NCI-H510A (cell line): ENCODE data around the gene PXYLP1.
"Not testable (repeated sequence)": the region's sequence is repeated elsewhere in the genome, so short reads cannot be mapped to it uniquely, and the experiment has no call there.

Experiments used
- DNase-seq: peaks from one replicate; lab custom pipeline; 2025; lab: John Stamatoyannopoulos, UW

Gene PXYLP1, protein sequence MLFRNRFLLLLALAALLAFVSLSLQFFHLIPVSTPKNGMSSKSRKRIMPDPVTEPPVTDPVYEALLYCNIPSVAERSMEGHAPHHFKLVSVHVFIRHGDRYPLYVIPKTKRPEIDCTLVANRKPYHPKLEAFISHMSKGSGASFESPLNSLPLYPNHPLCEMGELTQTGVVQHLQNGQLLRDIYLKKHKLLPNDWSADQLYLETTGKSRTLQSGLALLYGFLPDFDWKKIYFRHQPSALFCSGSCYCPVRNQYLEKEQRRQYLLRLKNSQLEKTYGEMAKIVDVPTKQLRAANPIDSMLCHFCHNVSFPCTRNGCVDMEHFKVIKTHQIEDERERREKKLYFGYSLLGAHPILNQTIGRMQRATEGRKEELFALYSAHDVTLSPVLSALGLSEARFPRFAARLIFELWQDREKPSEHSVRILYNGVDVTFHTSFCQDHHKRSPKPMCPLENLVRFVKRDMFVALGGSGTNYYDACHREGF

DNA sequence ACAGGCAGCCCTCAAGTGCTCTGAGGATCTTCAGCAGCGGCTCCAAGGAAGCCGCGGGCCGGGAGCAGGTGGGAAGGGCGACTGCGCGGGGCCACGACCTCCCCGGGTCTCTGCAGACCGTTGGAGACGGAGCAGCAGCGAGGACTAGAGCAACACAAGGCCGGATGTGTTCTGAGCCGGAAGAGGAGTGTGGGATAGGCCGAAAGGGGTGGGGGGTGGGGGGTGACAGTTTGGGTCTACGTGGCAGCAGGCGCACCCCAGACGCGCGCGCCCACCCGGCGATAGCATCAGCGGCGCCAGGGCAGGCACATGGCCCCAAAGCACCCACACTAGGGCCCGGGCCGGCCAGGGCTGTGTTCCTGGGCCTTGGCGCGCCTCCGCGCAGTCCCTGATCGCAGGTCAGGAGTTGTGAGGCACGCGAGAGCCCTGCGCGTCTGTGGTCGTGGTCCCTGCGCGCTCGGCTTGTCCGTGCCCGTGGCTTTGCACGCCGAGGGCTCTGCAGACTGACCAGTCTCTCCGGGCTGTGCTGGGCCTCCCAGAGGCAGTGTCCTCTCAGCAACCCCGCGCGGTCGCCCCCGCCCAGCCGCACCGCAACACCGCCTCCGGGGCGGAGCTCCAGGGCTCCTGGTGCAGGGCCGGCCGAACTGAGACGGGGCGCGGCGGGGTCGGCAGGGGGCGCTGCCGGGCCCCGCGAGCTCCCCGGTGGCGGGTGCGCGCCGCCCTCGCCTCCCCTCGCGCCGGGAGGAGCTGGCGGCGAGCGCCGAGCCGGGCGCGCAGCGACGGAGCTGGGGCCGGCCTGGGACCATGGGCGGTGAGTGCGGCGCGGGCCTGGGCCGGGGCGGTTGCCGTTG, at the start of gene PXYLP1:
TSS of gene PXYLP1 (plus strand) at position 725 of the 851 bp plus-strand sequence. CDS start 28,351 bp downstream, outside the sequence.
- DNase-seq, result peak; percentile 40

- no peak for DNase-seq
Measured at GRCh38 chr3:141183606-141184005, 48.0 kb upstream of the PXYLP1 start.

- DNase-seq, result no peak
Measured at GRCh38 chr3:141184430-141184829, 47.2 kb upstream of the PXYLP1 start.

- no peak for DNase-seq
Measured at GRCh38 chr3:141191097-141191749, 40.4 kb upstream of the PXYLP1 start.

DNA sequence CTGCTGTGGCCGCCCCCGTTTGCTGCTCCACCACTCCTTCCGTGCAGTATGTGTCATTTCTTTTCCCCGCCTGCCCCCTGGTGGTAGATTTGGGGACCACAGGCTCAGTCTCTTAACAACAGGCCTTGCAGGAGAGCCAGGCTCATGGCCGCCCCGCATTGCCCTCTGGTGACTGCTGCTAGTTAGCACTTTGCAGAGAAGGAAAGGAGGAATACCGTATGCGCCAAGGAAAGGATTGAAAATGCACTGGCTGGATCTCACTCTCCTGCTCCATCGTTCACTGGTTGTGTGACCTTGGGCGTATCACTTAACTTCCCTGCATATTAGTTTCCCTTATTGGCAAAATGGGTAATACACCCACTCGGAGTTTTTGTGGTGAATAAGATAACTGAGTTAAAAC, 39.3 kb upstream of the PXYLP1 start:
- peak; percentile 75 for DNase-seq

DNA sequence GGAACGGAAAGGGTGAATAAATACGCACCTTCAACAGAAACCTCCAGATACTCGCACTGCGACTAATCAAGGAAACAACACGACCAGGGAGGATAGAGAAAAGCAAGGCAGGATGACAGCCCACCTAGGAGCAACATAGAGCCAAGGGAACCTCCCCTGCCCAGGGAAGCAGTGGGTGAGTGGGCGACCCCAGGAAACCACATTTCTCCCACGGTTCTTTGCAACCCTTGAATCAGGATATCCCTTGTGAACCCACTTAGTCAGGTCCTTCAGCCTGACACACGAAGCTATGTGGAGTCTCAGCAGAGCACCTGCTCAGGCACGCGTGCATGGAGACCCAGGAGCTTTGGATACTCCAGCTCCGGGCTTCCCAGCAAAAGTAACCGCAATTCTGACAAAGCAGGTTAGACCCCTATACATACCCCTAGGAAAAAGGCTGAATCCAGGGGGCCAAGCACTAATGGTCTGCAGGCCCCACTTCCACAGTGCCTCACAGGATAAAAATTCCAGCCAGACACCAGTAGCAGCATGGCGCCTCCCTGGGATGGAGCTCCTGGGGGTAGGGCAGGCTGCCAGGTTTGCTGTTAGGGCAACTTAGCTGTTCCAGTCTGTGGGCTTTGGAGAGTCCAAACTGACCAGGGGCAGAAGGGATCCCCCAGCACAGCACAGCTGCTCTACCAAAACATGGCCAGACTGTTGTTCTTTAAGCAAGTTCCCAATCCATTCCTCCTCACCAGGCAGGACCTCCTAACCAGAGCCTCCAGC, 38.4 kb upstream of the PXYLP1 start:
- DNase-seq, result no peak

- DNase-seq, result no peak
Measured at GRCh38 chr3:141201122-141201521, 30.5 kb upstream of the PXYLP1 start.

- DNase-seq, result no peak
Measured at GRCh38 chr3:141202682-141203081, 28.9 kb upstream of the PXYLP1 start.

DNA sequence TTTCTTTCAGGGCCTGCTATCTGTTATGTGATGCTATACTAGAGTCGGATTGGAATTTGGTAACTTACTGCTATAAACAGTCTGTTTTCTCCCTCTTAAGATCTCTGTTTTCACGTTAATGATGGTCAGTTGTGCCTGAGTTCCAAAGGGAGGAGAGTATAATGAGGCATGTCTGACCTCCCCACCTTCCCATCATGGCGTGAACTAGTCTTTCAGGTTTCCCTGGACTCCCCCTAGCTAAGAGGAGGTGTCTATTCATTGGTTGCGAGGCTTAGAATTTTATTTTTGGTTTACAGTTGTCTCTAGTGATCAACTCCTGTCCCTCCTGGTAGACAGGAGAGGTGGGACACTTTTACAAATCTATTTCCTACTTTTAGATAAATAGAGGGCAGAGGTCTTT, 27.8 kb upstream of the PXYLP1 start:
- no peak for DNase-seq

DNA sequence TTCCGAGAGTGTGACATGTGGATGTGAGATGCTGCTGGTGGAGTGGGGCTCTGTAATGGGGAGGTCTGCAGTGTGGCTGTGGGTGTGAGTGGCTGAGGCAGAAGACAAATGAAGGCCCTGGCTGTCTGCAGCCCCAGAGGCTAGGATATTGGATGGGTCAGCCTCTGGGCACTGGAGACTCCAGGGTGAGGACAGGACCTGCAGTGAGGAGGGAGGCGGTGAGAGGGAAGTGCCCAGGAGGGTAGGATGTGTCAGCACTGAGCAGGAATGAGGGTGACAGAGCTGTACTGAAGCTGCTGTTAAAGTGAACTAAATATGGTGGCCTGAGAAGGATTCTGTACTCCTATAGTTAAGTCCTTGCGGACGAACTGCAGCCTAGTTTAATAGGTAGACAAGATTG, 27.3 kb upstream of the PXYLP1 start:
- DNase-seq, result no peak

DNA sequence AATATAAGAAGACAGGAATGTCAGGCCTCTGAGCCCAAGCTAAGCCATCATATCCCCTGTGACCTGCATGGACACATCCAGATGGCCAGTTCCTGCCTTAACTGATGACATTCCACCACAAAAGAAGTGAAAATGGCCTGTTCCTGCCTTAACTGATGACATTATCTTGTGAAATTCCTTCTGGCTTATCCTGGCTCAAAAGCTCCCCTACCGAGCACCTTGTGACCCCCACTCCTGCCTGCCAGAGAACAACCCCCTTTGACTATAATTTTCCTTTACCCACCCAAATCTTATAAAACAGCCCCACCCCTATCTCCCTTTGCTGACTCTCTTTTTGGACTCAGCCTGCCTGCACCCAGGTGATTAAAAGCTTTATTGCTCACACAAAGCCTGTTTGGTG, 20.3 kb upstream of the PXYLP1 start:
- DNase-seq, result not testable (repeated sequence)

- DNase-seq, result no peak
Measured at GRCh38 chr3:141212101-141212500, 19.5 kb upstream of the PXYLP1 start.

DNA sequence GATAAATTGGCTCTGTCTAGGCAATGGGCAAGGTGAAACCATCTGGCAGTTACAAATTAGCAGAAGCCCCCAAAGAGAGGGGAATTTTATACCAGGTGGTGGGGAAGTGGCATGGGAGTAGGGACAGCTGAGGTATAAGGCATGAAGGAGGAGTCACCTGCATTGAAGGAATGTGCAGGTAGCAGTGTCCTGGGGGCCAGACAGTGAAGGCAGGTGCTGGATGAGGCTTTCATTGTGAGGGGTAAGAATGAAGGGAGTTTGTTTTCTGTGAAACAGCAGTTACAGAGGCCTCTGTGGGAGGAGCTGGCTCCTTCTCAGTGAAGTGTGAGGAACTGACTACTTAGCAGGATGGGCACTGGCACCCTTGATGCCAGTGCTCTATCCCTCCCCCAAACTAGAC, 19.1 kb upstream of the PXYLP1 start:
- DNase-seq, result no peak

GRCh38 chr3:141216975-141217374, 14.7 kb upstream of the PXYLP1 start:
- no peak for DNase-seq

DNA sequence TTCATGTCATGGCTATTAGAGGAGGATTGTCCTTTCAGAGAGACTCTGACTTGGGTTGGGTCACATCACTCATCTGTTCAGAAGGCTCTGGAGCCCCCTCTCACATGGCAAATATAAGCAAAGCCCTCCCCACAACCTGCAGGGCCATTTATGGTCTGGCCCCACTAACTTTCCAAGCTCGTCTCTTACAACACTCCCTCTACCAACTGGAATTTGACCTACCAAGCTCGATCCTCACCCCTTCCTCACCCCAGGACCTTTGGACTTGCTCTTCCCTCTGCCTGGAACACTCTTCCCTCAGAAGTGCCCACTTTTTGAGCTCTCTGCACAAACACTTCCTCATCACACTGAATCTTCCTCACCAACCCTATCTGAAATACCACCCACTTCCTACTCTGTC, 14.2 kb upstream of the PXYLP1 start:
- no peak for DNase-seq

DNA sequence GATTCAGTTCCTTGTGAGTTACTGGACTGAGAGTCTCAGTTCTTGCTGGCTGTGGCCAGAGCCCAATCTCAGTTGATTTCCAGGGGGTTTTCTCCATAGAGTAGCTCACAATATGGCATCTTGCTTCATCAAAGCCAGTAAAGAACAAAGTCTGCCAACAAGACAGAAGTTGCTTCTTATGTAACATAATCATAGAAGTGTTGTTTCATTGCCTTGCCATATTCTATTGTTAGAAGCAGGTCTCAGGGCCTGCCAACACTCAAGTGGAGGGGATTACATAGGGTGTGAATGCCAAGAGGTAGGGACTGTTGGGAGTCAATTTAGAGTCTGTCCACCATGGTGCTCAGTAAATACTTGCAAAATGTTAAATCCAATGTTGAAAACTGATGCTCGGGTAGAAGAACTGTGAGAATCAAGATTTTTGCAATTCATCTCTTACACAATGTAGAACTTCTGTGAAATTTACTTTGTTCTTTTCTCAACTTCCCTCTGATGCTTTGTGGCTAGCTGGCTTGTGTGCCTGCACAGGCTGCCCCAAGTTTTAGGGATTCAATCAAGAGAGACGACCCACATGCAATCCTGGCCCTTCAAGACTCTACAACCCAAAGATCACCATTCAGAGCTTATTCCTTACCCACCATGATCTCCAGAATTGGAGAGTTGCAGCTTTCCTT, 13.3 kb upstream of the PXYLP1 start:
- no peak for DNase-seq

DNA sequence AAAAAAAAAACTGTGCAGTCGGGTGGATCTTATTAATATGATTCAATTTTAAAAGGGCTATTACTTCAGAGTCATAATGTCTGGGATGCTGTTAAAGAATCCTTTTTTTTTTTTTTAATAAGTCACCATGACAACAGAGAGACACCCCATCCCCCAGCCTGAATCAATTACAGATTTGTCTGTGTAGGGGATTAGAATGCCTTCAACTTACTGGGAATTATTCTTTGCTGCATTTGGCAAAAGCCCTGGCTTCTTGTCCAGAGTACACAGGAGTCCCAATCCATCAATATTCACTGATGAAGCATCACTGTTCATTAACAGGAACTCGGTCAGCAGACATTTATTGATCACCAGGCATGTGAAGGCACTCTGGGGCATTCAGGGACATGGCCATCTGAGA, 12.7 kb upstream of the PXYLP1 start:
- DNase-seq, result no peak

DNA sequence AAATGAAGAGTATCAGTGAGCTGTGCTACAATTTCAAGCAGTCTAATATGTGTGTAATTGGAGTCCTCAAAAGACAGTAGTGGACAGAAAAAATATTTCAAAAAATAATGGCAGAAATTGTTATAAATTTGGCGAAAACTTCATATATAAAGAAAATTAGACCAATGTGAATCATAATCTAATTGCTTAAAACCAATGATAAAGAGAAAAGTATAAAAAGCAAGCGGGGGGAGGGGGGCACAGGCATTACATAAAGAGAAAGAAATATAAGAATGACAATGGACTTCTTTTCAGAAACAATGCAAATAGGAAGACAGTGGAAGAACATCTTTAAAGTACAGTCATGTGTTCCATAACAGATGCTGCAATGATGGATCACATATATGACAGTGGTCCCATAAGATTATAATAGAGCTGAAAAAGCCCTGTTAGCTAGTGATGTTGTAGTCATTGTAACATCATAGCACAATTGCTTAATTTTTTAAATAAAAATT, 7.9 kb upstream of the PXYLP1 start:
- DNase-seq, result no peak

DNA sequence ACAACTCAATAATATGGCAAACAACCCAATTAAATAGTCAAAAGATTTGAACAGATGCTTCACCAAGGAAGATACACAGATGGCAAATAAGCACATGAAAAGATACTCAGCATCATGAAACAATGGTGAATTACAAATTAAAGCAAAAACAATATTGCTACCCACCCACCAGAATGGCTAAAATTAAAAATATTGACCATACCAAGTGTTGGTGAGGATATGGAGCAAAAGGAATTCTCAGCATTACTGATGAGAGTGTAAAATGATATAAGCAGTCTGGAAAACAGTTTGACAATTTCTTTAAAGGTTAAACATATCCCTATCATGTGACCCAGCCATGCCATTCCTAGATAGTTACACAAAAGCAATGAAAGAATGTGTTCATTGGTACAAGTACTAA, 5.7 kb upstream of the PXYLP1 start:
- no peak for DNase-seq

GRCh38 chr3:141227216-141227615, 4.4 kb upstream of the PXYLP1 start:
- DNase-seq, result no peak

DNA sequence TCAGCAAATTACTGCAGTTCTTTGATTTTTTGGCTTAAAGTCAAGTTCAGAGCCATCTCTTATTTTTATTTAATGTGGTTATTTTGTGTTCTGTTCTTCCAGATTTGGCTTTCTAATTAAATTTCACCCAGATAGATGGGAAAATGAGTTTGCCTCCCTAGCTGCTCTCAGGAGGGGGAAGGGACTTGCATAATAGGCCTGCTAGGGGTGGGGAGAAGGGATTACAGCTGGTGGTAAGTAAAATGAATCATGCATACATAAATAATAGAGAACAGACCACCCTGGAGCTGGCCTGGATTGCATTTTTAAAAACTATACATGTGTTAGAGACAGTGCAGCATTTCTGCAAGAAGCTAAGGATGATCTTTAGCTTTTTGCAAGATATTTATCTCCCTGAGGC, 3.9 kb upstream of the PXYLP1 start:
- no peak for DNase-seq
